Liver (tissue), 9 donors: ENCODE measurements around the gene PHYKPL. TPM values are rescaled to one million over a fixed set of nuclear protein-coding genes. Genes with fewer than 3 reads are reported as not detected.

Source experiments
- DNase-seq: peaks from one replicate; pipeline ENCODE4 v3.0.0-alpha.2; 2017; ENCODE audit warnings: low spot score
- H3K27ac ChIP-seq, 2 donors: one replicate each; pipeline ENCODE4 v1.7.0; 2013; ENCODE audit warnings: inconsistent platforms in 2 of 2, low read length in 2 of 2, control low read depth in 1 of 2, low read depth in 1 of 2, mild to moderate bottlenecking in 1 of 2
- H3K27me3 ChIP-seq, 4 donors: one replicate each; pipeline versions ENCODE4 v1.6.1 to v1.7.0; 2013; ENCODE audit warnings: low read length in 3 of 4, inconsistent platforms in 1 of 4, mild to moderate bottlenecking in 1 of 4, moderate library complexity in 1 of 4; ENCODE audit not compliant: control insufficient read depth in 4 of 4, insufficient read depth in 4 of 4
- H3K36me3 ChIP-seq, 4 donors: one replicate each; pipeline versions ENCODE4 v1.6.1 to v1.7.0; 2013; ENCODE audit warnings: low read length in 3 of 4, mild to moderate bottlenecking in 3 of 4, low read depth in 1 of 4, moderate library complexity in 1 of 4; ENCODE audit not compliant: control insufficient read depth in 4 of 4, insufficient read depth in 3 of 4
- H3K4me1 ChIP-seq, 4 donors: one replicate each; pipeline versions ENCODE4 v1.6.1 to v1.7.0; 2013; ENCODE audit warnings: low read length in 3 of 4, mild to moderate bottlenecking in 3 of 4, moderate library complexity in 1 of 4; ENCODE audit not compliant: control insufficient read depth in 4 of 4, insufficient read depth in 4 of 4
- H3K4me3 ChIP-seq, 3 donors: one replicate each; pipeline versions ENCODE4 v1.6.1 to v1.7.0; 2013; ENCODE audit warnings: low read length in 3 of 3, control low read depth in 1 of 3, low read depth in 1 of 3, mild to moderate bottlenecking in 1 of 3
- H3K9ac ChIP-seq, 2 donors: one replicate each; pipeline ENCODE4 v1.7.0; 2013; ENCODE audit warnings: low read length in 2 of 2, mild to moderate bottlenecking in 2 of 2, moderate library complexity in 2 of 2, control low read depth in 1 of 2, low read depth in 1 of 2
- H3K9me3 ChIP-seq, 4 donors: one replicate each; pipeline versions ENCODE4 v1.6.1 to v1.7.0; 2013; ENCODE audit warnings: low read length in 3 of 4; ENCODE audit not compliant: control insufficient read depth in 4 of 4
- EGR1 ChIP-seq, 2 donors: IDR thresholded peaks; 2 replicates each; pipeline ENCODE4 v1.6.1; 2016 to 2018; ENCODE audit warnings: antibody characterized with exemption in 2 of 2, low read depth in 2 of 2
- FOXA1 ChIP-seq: IDR thresholded peaks from 2 replicates; pipeline ENCODE4 v1.6.1; 2016; ENCODE audit warnings: antibody characterized with exemption
- GABPA ChIP-seq, 2 donors: IDR thresholded peaks in 1 of 2; conservative IDR thresholded peaks in 1 of 2; 2 replicates each; pipeline ENCODE4 v1.6.1; 2016; ENCODE audit warnings: antibody characterized with exemption in 2 of 2, mild to moderate bottlenecking in 1 of 2, moderate library complexity in 1 of 2
- HNF4A ChIP-seq, 2 donors: conservative IDR thresholded peaks; 2 replicates each; pipeline ENCODE4 v1.6.1; 2016; ENCODE audit warnings: antibody characterized with exemption in 2 of 2, mild to moderate bottlenecking in 2 of 2
- HNF4G ChIP-seq: IDR thresholded peaks from 2 replicates; pipeline ENCODE4 v1.6.1; 2016; ENCODE audit warnings: antibody characterized with exemption
- MAX ChIP-seq: IDR thresholded peaks from 2 replicates; pipeline ENCODE4 v1.6.1; 2016; ENCODE audit warnings: antibody characterized with exemption
- NR2F2 ChIP-seq: IDR thresholded peaks from 2 replicates; pipeline ENCODE4 v1.6.1; 2016; ENCODE audit warnings: antibody characterized with exemption
- RAD21 ChIP-seq, 2 donors: IDR thresholded peaks; 2 replicates each; pipeline ENCODE4 v1.6.1; 2016; ENCODE audit warnings: antibody characterized with exemption in 2 of 2, mild to moderate bottlenecking in 2 of 2
- SP1 ChIP-seq: IDR thresholded peaks from 2 replicates; pipeline ENCODE4 v1.6.1; 2018; ENCODE audit warnings: antibody characterized with exemption, mild to moderate bottlenecking
- TAF1 ChIP-seq: conservative IDR thresholded peaks from 2 replicates; pipeline ENCODE4 v1.6.1; 2016; ENCODE audit warnings: antibody characterized with exemption, mild to moderate bottlenecking
- YY1 ChIP-seq: IDR thresholded peaks from 2 replicates; pipeline ENCODE4 v1.6.1; 2016; ENCODE audit warnings: antibody characterized with exemption, mild to moderate bottlenecking
- WGBS: extraction: QIAGEN DNeasy Blood & Tissue Kit; methylation state at CpG from one replicate; pipeline ENCODE4 v1.1.7; 2013; 5-methylcytosine and 5-hydroxymethylcytosine counted together
- polyA plus RNA-seq, 2 donors: library from polyadenylated mRNA; stranded (reverse) in 1 of 2; unstranded in 1 of 2; fragments of 200-250 nt in 1 of 2; fragments of >200 nt in 1 of 2; fragmentation: Nextera tagmentation in 1 of 2; extraction: Ambion mirVana in 1 of 2; gene quantifications; one replicate each; pipeline versions ENCODE4 v1.2.1 to v1.2.3, GENCODE V29; 2013 to 2015
- total RNA-seq, 2 donors: library from RNA; depleted of rRNA; stranded (reverse); fragments of >200 nt; gene quantifications; one replicate each; pipeline ENCODE4 v1.2.3, GENCODE V29; 2014
- TF ChIP-seq, protein P1 (sequence below): IDR thresholded peaks from 2 replicates; pipeline ENCODE4 v1.6.1; 2016; ENCODE audit warnings: antibody characterized with exemption
- TF ChIP-seq, protein P2 (sequence below): IDR thresholded peaks from 2 replicates; pipeline ENCODE4 v1.6.1; 2016; ENCODE audit warnings: antibody characterized with exemption
- TF ChIP-seq, protein P3 (sequence below): IDR thresholded peaks from 2 replicates; pipeline ENCODE4 v1.6.1; 2016; ENCODE audit warnings: antibody characterized with exemption, mild to moderate bottlenecking
- donor health status: healthy.
- donor health status: healthy.
- donor health status: healthy.
- donor health status: healthy.
- donor health status: healthy.

Gene PHYKPL
- total and polyA plus RNA-seq, 4 donors = 25.6 to 103 (median 45.0) TPM

DNA sequence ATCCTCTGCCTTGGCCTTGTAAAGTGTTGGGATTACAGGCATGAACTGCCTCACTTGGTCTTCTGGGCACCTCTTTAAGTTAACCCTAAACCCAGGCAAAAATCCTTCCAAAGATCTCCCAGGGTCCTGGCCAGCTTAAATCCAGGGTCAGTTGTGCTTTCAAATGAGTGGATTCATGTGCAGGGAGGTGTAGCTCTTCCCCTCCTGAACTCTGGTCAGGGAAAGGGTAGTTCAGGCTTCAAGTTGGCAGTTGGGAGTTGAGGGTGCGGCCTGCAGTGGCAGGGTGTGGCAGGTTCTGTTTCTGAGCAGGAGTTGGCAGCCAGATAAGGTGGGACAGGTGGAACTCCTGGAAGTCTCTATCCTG is 24.7 kb downstream of the PHYKPL start:
- no peak for TF ChIP-seq SP1
- TF ChIP-seq HNF4G = no peak
- TF ChIP-seq HNF4A (conservative IDR thresholded peaks at IDR 0.05) = no peak
- TF ChIP-seq, protein P1, sequence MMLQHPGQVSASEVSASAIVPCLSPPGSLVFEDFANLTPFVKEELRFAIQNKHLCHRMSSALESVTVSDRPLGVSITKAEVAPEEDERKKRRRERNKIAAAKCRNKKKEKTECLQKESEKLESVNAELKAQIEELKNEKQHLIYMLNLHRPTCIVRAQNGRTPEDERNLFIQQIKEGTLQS = no peak
- H3K27ac ChIP-seq = no peak overlapping the region
- H3K4me3 ChIP-seq = no peak overlapping the region
- H3K9me3 ChIP-seq = no peaks in the 10 kb centered on the region
- H3K36me3 ChIP-seq = peaks cover 23 to 64% (median 54%) of the 10 kb centered on the region in 4 donors
- 87% methylated on average over 1 of the region's 1 CpG for WGBS
- no peak for DNase-seq
- H3K27me3 ChIP-seq = no peaks in the 10 kb centered on the region
- H3K9ac ChIP-seq = no peak overlapping the region
- H3K4me1 ChIP-seq = peaks cover 12 to 43% (median 36%) of the 10 kb centered on the region in 4 donors

DNA sequence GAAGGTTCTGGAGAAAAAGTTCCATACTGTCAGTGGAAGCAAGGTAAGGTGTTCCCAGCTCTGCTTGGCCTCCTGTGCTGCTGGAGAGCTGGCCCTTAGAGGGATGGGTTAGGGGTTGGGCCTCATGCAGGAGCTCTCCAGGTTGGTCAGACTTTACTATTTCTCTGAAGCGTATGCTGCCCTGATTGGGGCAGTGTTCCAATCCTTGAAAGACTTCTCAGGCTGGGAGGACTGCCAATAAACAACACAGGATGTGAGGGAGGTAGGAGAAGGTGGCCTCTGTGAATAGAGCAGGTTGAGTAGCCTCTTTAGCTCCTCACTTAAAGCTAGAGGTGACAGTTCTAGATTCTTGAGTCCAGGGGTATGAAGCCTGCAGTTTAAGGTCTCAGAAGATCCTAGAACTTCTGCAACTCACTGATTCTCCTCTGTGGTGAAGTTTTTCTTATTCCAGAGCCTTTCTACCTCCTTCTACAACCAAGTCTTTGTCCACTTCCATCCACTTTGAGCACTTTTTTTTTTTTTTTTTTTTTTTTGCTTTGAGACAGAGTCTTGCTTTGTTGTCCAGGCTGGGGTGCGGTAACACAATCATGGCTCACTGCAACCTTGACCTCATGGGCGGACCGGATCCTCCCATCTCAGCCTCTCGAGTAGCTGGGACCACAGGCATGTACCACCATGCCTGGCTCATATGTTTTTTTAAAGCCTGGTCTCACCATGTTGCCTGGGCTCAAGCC is 25.3 kb downstream of the PHYKPL start:
- Histone ChIP-seq H3K27me3 (no peaks in the 10 kb centered on the region), H3K4me3 (no peak overlapping the region), H3K36me3 (peaks cover 23 to 59% (median 51%) of the 10 kb centered on the region in 4 donors), H3K9me3 (no peaks in the 10 kb centered on the region), H3K4me1 (peaks cover 9 to 38% (median 31%) of the 10 kb centered on the region in 4 donors), H3K27ac (peak overlapping the region in 1 of 2 donors; percentile 23), H3K9ac (no peak overlapping the region)
- 73% methylated on average over 5 of the region's 5 CpGs for WGBS
- TF ChIP-seq TAF1 (no peak), MAX (no peak), HNF4G (no peak), NR2F2 (no peak), YY1 (no peak), FOXA1 (no peak), GABPA (IDR thresholded peaks at IDR 0.05 in 1 of 2, conservative IDR thresholded peaks at IDR 0.05 in 1 of 2) (no peak), RAD21 (IDR thresholded peaks at IDR 0.05) (no peak), EGR1 (IDR thresholded peaks at IDR 0.05; ENCODE audit: low read depth in 2 of 2) (no peak)
- TF ChIP-seq, protein P2, sequence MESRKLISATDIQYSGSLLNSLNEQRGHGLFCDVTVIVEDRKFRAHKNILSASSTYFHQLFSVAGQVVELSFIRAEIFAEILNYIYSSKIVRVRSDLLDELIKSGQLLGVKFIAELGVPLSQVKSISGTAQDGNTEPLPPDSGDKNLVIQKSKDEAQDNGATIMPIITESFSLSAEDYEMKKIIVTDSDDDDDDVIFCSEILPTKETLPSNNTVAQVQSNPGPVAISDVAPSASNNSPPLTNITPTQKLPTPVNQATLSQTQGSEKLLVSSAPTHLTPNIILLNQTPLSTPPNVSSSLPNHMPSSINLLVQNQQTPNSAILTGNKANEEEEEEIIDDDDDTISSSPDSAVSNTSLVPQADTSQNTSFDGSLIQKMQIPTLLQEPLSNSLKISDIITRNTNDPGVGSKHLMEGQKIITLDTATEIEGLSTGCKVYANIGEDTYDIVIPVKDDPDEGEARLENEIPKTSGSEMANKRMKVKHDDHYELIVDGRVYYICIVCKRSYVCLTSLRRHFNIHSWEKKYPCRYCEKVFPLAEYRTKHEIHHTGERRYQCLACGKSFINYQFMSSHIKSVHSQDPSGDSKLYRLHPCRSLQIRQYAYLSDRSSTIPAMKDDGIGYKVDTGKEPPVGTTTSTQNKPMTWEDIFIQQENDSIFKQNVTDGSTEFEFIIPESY = no peak
- TF ChIP-seq, protein P3, sequence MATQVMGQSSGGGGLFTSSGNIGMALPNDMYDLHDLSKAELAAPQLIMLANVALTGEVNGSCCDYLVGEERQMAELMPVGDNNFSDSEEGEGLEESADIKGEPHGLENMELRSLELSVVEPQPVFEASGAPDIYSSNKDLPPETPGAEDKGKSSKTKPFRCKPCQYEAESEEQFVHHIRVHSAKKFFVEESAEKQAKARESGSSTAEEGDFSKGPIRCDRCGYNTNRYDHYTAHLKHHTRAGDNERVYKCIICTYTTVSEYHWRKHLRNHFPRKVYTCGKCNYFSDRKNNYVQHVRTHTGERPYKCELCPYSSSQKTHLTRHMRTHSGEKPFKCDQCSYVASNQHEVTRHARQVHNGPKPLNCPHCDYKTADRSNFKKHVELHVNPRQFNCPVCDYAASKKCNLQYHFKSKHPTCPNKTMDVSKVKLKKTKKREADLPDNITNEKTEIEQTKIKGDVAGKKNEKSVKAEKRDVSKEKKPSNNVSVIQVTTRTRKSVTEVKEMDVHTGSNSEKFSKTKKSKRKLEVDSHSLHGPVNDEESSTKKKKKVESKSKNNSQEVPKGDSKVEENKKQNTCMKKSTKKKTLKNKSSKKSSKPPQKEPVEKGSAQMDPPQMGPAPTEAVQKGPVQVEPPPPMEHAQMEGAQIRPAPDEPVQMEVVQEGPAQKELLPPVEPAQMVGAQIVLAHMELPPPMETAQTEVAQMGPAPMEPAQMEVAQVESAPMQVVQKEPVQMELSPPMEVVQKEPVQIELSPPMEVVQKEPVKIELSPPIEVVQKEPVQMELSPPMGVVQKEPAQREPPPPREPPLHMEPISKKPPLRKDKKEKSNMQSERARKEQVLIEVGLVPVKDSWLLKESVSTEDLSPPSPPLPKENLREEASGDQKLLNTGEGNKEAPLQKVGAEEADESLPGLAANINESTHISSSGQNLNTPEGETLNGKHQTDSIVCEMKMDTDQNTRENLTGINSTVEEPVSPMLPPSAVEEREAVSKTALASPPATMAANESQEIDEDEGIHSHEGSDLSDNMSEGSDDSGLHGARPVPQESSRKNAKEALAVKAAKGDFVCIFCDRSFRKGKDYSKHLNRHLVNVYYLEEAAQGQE = no peak
- no peak for DNase-seq
